Testis (tissue), 3 donors: ENCODE data around the gene RECQL5. TPM values are rescaled to one million over a fixed set of nuclear protein-coding genes. Genes with fewer than 3 reads are reported as not detected.
"Not testable (repeated sequence)": the region's sequence is repeated elsewhere in the genome, so short reads cannot be mapped to it uniquely, and the experiment has no call there.

Experiments used
- DNase-seq: peaks from one replicate; pipeline ENCODE4 v3.0.0-alpha.2; 2019
- H3K27ac ChIP-seq, 2 donors: fragments of 200-600 bp; sonication (generic); one replicate each; pipeline ENCODE4 v1.5.1; 2019
- H3K27me3 ChIP-seq: fragments of 200-600 bp; sonication (generic); one replicate; pipeline ENCODE4 v1.5.1; 2019
- H3K36me3 ChIP-seq: fragments of 200-600 bp; sonication (generic); one replicate; pipeline ENCODE4 v1.5.1; 2017; ENCODE audit warnings: low read depth; ENCODE audit errors: missing control alignments
- H3K4me1 ChIP-seq: fragments of 200-600 bp; sonication (generic); one replicate; pipeline ENCODE4 v1.5.1; 2019
- H3K4me3 ChIP-seq, 2 donors: fragments of 200-600 bp; sonication (generic); one replicate each; pipeline ENCODE4 v1.5.1; 2017 to 2019
- H3K9me3 ChIP-seq: fragments of 200-600 bp; sonication (generic); one replicate; pipeline ENCODE4 v1.5.1; 2017
- POLR2A ChIP-seq: fragments of 450-650 bp; IDR thresholded peaks from one replicate; pipeline ENCODE4 v1.6.1; 2017; ENCODE audit warnings: antibody characterized with exemption, mild to moderate bottlenecking, moderate library complexity
- WGBS, 2 donors: methylation state at CpG; one replicate each; pipeline ENCODE4 v1.1.5; 2018; 5-methylcytosine and 5-hydroxymethylcytosine counted together
- intact Hi-C: fragments of 100-400 bp; cut with DNase I; formaldehyde crosslinking; loops from one replicate; pipeline ENCODE4 v1.15.1; 2023; ENCODE audit warnings: low total_unique reads
- polyA plus RNA-seq: library from polyadenylated mRNA; stranded (reverse); fragments of 350-450 nt; fragmentation: Illumina TruSeq; extraction: RNeasy Lipid Tissue Mini Kit (QIAGEN cat#74804); gene quantifications from one replicate; pipeline ENCODE4 v1.2.3, GENCODE V29; 2014; ENCODE audit warnings: low read depth, low replicate concordance; ENCODE audit not compliant: insufficient read depth
- total RNA-seq, 2 donors: library from RNA; depleted of rRNA; stranded (reverse); fragments of >200 nt; gene quantifications; one replicate each; pipeline ENCODE4 v1.2.3, GENCODE V29; 2016
- TF ChIP-seq, protein P1 (sequence below), 3 experiments: fragments of 450-650 bp in 2 of 3; fragments of 200-600 bp in 1 of 3; sonication (generic) in 1 of 3; IDR thresholded peaks; one replicate each; pipeline ENCODE4 v1.5.1; 2016 to 2019; ENCODE audit warnings: antibody characterized with exemption in 3 of 3, mild to moderate bottlenecking in 2 of 3, moderate library complexity in 1 of 3

The RECQL5 gene
- total and polyA plus RNA-seq, 3 donors from 2014 or later, result 60.0 to 99.6 (median 81.4) TPM

DNA sequence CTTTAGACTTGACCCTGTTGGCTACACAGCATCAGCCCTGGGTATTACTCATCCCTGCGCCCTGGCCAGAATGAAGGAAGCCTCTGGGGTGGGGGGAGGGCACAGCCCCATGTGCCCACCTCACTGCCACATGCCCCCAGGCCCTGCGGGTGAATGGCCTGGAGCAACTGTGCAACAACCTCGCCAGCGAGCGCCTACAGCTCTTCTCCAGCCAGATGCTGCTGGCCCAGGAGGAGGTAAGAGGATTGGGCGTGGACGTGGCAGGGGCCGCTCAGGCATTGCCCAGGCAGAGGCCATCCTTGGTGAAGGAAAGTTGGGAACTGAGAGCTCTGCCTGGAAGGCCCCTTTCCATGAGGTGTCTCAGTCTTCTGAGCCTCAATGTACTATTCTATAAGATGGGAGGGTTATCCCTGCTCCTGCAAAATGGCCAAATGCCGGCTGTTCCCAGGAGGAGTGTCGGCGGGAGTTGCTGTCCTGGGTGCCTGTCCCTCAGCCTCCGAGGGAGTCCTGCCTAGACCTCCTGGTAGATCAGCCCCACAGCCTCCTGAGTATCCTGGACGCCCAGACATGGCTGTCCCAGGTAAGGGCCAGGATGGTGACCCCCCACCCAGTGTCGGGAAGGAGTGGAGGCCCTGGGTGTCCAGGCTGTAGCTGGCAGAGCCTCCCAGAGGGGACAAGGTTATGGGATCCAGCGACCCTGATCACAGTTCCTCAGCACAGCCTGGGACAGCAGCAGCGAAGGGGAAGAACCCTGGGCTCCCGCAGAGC is 70.5 kb downstream of the RECQL5 start:
- no peak for DNase-seq
- no peak for TF ChIP-seq POLR2A
- intact Hi-C loops, result no loop called here
- Histone ChIP-seq H3K27ac (no peak overlapping the region), H3K9me3 (no peaks in the 10 kb centered on the region), H3K4me3 (no peak overlapping the region), H3K36me3 (no peaks in the 10 kb centered on the region), H3K4me1 (no peaks in the 10 kb centered on the region), H3K27me3 (no peaks in the 10 kb centered on the region)
- 93 to 94% methylated on average over 8 to 16 of the region's 17 CpGs for WGBS, 2 donors

DNA sequence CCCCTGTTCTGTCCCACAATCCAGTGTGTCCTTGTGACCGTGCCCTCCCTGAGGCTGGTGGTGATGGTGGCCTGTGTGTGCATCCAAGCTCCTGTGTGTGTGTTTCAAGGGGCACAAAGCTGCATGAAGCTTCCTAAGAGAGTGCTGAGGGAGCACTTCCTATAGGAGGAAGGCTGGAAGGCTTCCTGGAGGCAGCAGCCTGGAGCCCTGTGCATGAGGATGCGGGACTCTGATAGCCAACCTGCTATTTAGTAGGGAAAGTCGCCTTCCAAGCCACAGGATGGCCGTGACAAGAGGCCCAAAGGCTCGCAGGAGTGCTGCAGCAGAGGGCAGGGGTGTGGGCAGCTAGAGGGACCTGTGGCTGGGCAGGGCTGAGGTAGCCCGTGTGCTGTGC is 71.0 kb downstream of the RECQL5 start:
- H3K27ac ChIP-seq, result no peak overlapping the region
- H3K9me3 ChIP-seq, result no peaks in the 10 kb centered on the region
- no peaks in the 10 kb centered on the region for H3K36me3 ChIP-seq
- intact Hi-C loops, result no loop called here
- H3K4me3 ChIP-seq, result no peak overlapping the region
- 90 to 94% methylated on average over 6 of the region's 6 CpGs for WGBS, 2 donors
- TF ChIP-seq, protein P1, sequence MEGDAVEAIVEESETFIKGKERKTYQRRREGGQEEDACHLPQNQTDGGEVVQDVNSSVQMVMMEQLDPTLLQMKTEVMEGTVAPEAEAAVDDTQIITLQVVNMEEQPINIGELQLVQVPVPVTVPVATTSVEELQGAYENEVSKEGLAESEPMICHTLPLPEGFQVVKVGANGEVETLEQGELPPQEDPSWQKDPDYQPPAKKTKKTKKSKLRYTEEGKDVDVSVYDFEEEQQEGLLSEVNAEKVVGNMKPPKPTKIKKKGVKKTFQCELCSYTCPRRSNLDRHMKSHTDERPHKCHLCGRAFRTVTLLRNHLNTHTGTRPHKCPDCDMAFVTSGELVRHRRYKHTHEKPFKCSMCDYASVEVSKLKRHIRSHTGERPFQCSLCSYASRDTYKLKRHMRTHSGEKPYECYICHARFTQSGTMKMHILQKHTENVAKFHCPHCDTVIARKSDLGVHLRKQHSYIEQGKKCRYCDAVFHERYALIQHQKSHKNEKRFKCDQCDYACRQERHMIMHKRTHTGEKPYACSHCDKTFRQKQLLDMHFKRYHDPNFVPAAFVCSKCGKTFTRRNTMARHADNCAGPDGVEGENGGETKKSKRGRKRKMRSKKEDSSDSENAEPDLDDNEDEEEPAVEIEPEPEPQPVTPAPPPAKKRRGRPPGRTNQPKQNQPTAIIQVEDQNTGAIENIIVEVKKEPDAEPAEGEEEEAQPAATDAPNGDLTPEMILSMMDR (IDR thresholded peaks at IDR 0.05), result no peak
- TF ChIP-seq POLR2A, result no peak
- DNase-seq, result no peak
- no peaks in the 10 kb centered on the region for H3K27me3 ChIP-seq
- no peaks in the 10 kb centered on the region for H3K4me1 ChIP-seq

DNA sequence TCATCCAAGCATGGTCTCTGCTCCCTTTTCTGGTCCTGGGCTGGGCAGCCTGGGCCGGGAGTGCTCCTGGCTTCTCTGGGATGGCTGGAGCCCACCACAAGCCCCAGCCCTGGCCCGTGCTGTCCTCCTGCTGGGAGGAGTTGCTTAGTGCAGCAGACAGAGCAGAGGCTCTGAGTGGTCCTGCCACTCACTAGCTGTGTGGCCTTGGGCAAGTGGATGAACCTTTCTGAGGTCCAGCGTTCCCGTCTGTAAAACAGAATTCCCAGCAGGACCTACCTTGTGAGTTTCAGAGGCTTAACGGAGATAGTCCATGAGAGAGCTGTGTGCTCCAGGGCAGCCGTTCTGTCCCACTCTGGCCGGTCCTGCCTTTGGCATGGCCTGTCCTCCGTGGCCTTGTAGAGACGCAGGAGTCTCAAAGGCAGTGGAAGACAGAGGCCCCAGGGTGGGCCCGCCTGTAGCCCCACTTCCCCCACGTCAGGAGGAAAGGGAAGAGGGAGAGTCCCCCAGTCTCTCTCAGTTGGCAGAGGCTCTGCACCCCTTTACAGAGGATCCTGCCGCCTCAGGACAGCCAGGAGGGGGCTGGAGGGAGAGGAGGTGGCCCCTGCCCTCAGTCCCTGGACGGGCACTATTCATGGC is 71.6 kb downstream of the RECQL5 start:
- intact Hi-C loops, result no loop called here
- WGBS, 2 donors, result 60 to 78% methylated on average over 2 to 13 of the region's 13 CpGs
- H3K9me3 ChIP-seq, result no peaks in the 10 kb centered on the region

DNA sequence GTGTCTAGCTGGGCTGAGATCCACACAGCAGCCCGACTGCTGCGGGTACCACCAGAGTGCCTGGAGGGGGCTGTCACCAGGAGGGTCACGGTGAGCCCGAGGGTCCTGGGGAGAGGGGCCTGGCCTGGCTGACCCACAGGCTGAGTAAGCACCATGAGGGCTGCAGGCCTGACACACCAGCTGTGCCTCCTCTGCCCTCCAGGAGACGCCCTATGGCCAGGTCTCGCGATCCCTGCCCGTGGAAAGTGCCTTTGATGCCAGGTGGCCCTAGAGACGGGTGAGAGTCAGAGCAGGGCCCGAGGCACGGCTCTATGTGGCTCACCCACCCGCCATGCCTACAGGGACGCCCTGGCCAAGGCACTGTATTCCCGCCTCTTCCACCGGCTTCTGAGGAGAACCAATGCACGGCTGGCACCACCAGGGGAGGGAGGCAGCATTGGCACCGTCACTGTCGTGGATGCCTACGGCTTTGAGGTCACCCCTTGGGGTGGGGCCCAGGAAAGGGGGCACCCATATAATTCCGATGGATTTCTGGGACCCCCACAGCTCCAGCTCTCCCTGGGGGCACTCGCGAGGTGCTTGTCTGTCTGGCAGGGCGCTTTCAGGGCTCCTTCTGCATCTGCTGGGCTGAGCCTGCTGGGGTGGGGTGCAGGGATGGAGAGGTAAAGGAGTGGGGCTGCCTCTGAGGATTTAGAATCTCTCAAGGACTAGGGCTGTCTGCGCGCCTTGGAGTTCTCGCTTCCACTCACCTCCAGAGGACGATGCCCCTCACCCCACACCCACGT is 72.3 kb downstream of the RECQL5 start:
- no peaks in the 10 kb centered on the region for H3K27me3 ChIP-seq
- intact Hi-C loops, result no loop called here
- DNase-seq, result no peak
- TF ChIP-seq, protein P1 (IDR thresholded peaks at IDR 0.05), result no peak
- no peaks in the 10 kb centered on the region for H3K36me3 ChIP-seq
- H3K4me1 ChIP-seq, result peaks cover 5% of the 10 kb centered on the region
- H3K27ac ChIP-seq, result no peak overlapping the region
- WGBS, 2 donors, result 83 to 94% methylated on average over 3 to 27 of the region's 28 CpGs
- H3K4me3 ChIP-seq, result no peak overlapping the region
- H3K9me3 ChIP-seq, result no peaks in the 10 kb centered on the region

More for the DNA sequence above, 71.6 kb downstream of the RECQL5 start:
- DNase-seq, result no peak
- TF ChIP-seq POLR2A, result no peak
- TF ChIP-seq, protein P1 (IDR thresholded peaks at IDR 0.05), result no peak
- Histone ChIP-seq H3K4me1 (no peaks in the 10 kb centered on the region), H3K27ac (no peak overlapping the region), H3K36me3 (no peaks in the 10 kb centered on the region), H3K4me3 (no peak overlapping the region), H3K27me3 (no peaks in the 10 kb centered on the region)

DNA sequence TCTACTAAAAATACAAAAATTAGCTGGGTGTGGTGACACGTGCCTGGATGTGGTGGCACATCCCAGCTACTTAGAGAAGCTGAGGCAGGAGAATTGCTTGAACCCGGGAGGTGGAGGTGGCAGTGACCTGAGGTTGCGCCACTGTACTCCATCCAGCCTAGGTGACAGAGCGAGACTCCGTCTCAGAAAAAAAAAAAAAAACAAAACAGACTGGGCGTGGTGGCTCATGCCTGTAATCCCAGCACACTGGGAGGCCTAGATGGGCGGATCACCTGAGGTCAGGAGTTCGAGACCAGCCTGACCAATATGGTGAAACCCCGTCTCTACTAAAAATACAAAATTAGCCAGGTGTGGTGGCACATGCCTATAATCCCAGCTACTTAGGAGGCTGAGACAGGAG is 73.5 kb downstream of the RECQL5 start:
- H3K9me3 ChIP-seq, H3K27me3 ChIP-seq, H3K4me3 ChIP-seq, H3K27ac ChIP-seq, DNase-seq, intact Hi-C loops, H3K36me3 ChIP-seq, H3K4me1 ChIP-seq: not testable (repeated sequence)
- WGBS, 2 donors, result 92 to 93% methylated on average over 9 of the region's 9 CpGs
